WTC11 (cell line): ENCODE measurements around the gene LGMN.

ENCODE experiments used
- ATF3 ChIP-seq: sonication (generic); formaldehyde crosslinking; conservative IDR thresholded peaks from 2 replicates; pipeline ENCODE4 v1.8.1; 2022; ENCODE audit warnings: mild to moderate bottlenecking, missing genetic modification reagents
- CTCF ChIP-seq: fragments of 200-600 bp; IDR thresholded peaks from 2 replicates; pipeline ENCODE4 v1.8.0; 2022; ENCODE audit warnings: antibody characterized with exemption
- E2F4 ChIP-seq: sonication (generic); formaldehyde crosslinking; IDR thresholded peaks from 2 replicates; pipeline ENCODE4 v1.8.1; 2022; ENCODE audit warnings: low read depth, mild to moderate bottlenecking, moderate library complexity, missing genetic modification reagents, borderline replicate concordance
- E2F5 ChIP-seq: sonication (generic); formaldehyde crosslinking; IDR thresholded peaks from 2 replicates; pipeline ENCODE4 v1.8.1; 2022; ENCODE audit warnings: mild to moderate bottlenecking, moderate library complexity, missing genetic modification reagents
- ELF4 ChIP-seq: sonication (generic); formaldehyde crosslinking; IDR thresholded peaks from 2 replicates; pipeline ENCODE4 v1.8.1; 2022; ENCODE audit warnings: low read depth, mild to moderate bottlenecking, moderate library complexity, missing genetic modification reagents
- ETV6 ChIP-seq: sonication (generic); formaldehyde crosslinking; IDR thresholded peaks from 2 replicates; pipeline ENCODE4 v1.8.1; 2022; ENCODE audit warnings: mild to moderate bottlenecking, missing genetic modification reagents
- KAT7 ChIP-seq: sonication (generic); formaldehyde crosslinking; IDR thresholded peaks from 2 replicates; pipeline ENCODE4 v1.8.1; 2023; ENCODE audit warnings: missing genetic modification reagents, mild to moderate bottlenecking, borderline replicate concordance
- NFE2L1 ChIP-seq: sonication (generic); formaldehyde crosslinking; IDR thresholded peaks from 2 replicates; pipeline ENCODE4 v1.8.1; 2023; ENCODE audit warnings: missing genetic modification reagents
- NR1H2 ChIP-seq: sonication (generic); formaldehyde crosslinking; IDR thresholded peaks from 2 replicates; pipeline ENCODE4 v1.9.0; 2021; ENCODE audit warnings: mild to moderate bottlenecking, moderate library complexity, missing genetic modification reagents
- SP1 ChIP-seq: sonication (generic); formaldehyde crosslinking; conservative IDR thresholded peaks from 2 replicates; pipeline ENCODE4 v1.8.1; 2022; ENCODE audit warnings: missing genetic modification reagents
- USF1 ChIP-seq: sonication (generic); formaldehyde crosslinking; IDR thresholded peaks from 2 replicates; pipeline ENCODE4 v1.8.0; 2022; ENCODE audit warnings: mild to moderate bottlenecking, missing genetic modification reagents
- ZBTB21 ChIP-seq: sonication (generic); formaldehyde crosslinking; IDR thresholded peaks from 2 replicates; pipeline ENCODE4 v1.8.1; 2023; ENCODE audit warnings: mild to moderate bottlenecking, missing genetic modification reagents, borderline replicate concordance
- ZBTB43 ChIP-seq: sonication (generic); formaldehyde crosslinking; IDR thresholded peaks from 2 replicates; pipeline ENCODE4 v1.8.1; 2023; ENCODE audit warnings: mild to moderate bottlenecking, missing genetic modification reagents

- TF ChIP-seq CTCF (no peak), E2F5 (no peak), E2F4 (no peak), ZBTB43 (CRISPR knock-in tag) (no peak), NR1H2 (CRISPR knock-in tag) (no peak), ATF3 (CRISPR knock-in tag) (no peak), NFE2L1 (CRISPR knock-in tag) (no peak), ZBTB21 (CRISPR knock-in tag) (no peak), USF1 (no peak), SP1 (CRISPR knock-in tag) (no peak), ELF4 (CRISPR knock-in tag) (no peak), KAT7 (CRISPR knock-in tag) (no peak), ETV6 (no peak)
Measured at GRCh38 chr14:92786427-92786756, 38.0 kb upstream of the LGMN start.
